Measurements from ENCODE around the gene TBL1XR1.

Gene TBL1XR1

GRCh38 chr3:176994393-176994792 is 202.9 kb downstream of the TBL1XR1 start:
- no peak for TF ChIP-seq CTCF (IDR thresholded peaks at IDR 0.05; ENCODE audit: extremely low read depth, missing control alignments)
- no peak for DNase-seq (ENCODE audit: low spot score)

GRCh38 chr3:176992978-176993377 is 204.3 kb downstream of the TBL1XR1 start:
- no peak for TF ChIP-seq CTCF (IDR thresholded peaks at IDR 0.05; ENCODE audit: extremely low read depth, missing control alignments)
- no peak for DNase-seq (ENCODE audit: low spot score)

GRCh38 chr3:176992565-176992964 is 204.7 kb downstream of the TBL1XR1 start:
- DNase-seq (ENCODE audit: low spot score), result no peak

GRCh38 chr3:176988795-176989194 is 208.5 kb downstream of the TBL1XR1 start:
- TF ChIP-seq CTCF (IDR thresholded peaks at IDR 0.05; ENCODE audit: extremely low read depth, missing control alignments), result no peak
- DNase-seq (ENCODE audit: low spot score), result no peak

More at GRCh38 chr3:176992565-176992964, 204.7 kb downstream of the TBL1XR1 start:
- TF ChIP-seq CTCF (IDR thresholded peaks at IDR 0.05; ENCODE audit: extremely low read depth, missing control alignments), result no peak

- no peak for DNase-seq (ENCODE audit: low spot score)
- no peak for TF ChIP-seq CTCF (IDR thresholded peaks at IDR 0.05; ENCODE audit: extremely low read depth, missing control alignments)
Measured at GRCh38 chr3:176987901-176988650, 209.2 kb downstream of the TBL1XR1 start.

GRCh38 chr3:176978441-176978840 is 218.8 kb downstream of the TBL1XR1 start:
- DNase-seq (ENCODE audit: low spot score), result no peak
- TF ChIP-seq CTCF (IDR thresholded peaks at IDR 0.05; ENCODE audit: extremely low read depth, missing control alignments), result no peak

GRCh38 chr3:176977331-176977730 is 220.0 kb downstream of the TBL1XR1 start:
- no peak for TF ChIP-seq CTCF (IDR thresholded peaks at IDR 0.05; ENCODE audit: extremely low read depth, missing control alignments)
- DNase-seq (ENCODE audit: low spot score), result no peak
